Measurements from ENCODE around the gene CSNK2B. TPM values are rescaled to one million over a fixed set of nuclear protein-coding genes. Genes with fewer than 3 reads are reported as not detected.

The CSNK2B gene
- total and polyA plus RNA-seq, 9 of the 15 experiments (the other 6 are each of a cell fraction or from before 2014, with no cell fraction given) = 120 to 1,126 (median 529) TPM

- TF ChIP-seq, protein P1, sequence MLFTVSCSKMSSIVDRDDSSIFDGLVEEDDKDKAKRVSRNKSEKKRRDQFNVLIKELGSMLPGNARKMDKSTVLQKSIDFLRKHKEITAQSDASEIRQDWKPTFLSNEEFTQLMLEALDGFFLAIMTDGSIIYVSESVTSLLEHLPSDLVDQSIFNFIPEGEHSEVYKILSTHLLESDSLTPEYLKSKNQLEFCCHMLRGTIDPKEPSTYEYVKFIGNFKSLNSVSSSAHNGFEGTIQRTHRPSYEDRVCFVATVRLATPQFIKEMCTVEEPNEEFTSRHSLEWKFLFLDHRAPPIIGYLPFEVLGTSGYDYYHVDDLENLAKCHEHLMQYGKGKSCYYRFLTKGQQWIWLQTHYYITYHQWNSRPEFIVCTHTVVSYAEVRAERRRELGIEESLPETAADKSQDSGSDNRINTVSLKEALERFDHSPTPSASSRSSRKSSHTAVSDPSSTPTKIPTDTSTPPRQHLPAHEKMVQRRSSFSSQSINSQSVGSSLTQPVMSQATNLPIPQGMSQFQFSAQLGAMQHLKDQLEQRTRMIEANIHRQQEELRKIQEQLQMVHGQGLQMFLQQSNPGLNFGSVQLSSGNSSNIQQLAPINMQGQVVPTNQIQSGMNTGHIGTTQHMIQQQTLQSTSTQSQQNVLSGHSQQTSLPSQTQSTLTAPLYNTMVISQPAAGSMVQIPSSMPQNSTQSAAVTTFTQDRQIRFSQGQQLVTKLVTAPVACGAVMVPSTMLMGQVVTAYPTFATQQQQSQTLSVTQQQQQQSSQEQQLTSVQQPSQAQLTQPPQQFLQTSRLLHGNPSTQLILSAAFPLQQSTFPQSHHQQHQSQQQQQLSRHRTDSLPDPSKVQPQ (CRISPR knock-in tag; IDR thresholded peaks at IDR 0.05; ENCODE audit: borderline replicate concordance) = no peak
- no peak for TF ChIP-seq ZNF57 (CRISPR knock-in tag; IDR thresholded peaks at IDR 0.05)
- no peak for TF ChIP-seq ASH1L (IDR thresholded peaks at IDR 0.05; ENCODE audit: borderline replicate concordance, low read depth, partially characterized antibody)
- no peak for TF ChIP-seq ZBTB11 (CRISPR knock-in tag; IDR thresholded peaks at IDR 0.05)
- no peak for TF ChIP-seq ZNF175 (CRISPR knock-in tag; IDR thresholded peaks at IDR 0.05; ENCODE audit: low read depth)
- peak; percentile 74 for TF ChIP-seq WHSC1 (IDR thresholded peaks at IDR 0.05; ENCODE audit: low read length)
- TF ChIP-seq ZNF407 (IDR thresholded peaks at IDR 0.05; ENCODE audit: low read depth) = no peak
- TF ChIP-seq, protein P2, sequence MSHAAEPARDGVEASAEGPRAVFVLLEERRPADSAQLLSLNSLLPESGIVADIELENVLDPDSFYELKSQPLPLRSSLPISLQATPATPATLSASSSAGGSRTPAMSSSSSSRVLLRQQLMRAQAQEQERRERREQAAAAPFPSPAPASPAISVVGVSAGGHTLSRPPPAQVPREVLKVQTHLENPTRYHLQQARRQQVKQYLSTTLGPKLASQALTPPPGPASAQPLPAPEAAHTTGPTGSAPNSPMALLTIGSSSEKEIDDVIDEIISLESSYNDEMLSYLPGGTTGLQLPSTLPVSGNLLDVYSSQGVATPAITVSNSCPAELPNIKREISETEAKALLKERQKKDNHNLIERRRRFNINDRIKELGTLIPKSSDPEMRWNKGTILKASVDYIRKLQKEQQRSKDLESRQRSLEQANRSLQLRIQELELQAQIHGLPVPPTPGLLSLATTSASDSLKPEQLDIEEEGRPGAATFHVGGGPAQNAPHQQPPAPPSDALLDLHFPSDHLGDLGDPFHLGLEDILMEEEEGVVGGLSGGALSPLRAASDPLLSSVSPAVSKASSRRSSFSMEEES (CRISPR knock-in tag; IDR thresholded peaks at IDR 0.05) = no peak
- no peak for TF ChIP-seq BCL6 (CRISPR knock-in tag; IDR thresholded peaks at IDR 0.05)
- TF ChIP-seq ZNF778 (CRISPR knock-in tag; IDR thresholded peaks at IDR 0.05) = no peak
- no peak for TF ChIP-seq DMBX1 (CRISPR knock-in tag; IDR thresholded peaks at IDR 0.05; ENCODE audit: borderline replicate concordance)
These were observed 25.8 kb downstream of the CSNK2B start (continued) for GRCh38 chr6:31691564-31692108.
